ENCODE data around the gene APEX1. TPM values are rescaled to one million over a fixed set of nuclear protein-coding genes. Genes with fewer than 3 reads are reported as not detected.

The APEX1 gene
- total RNA-seq, 3 donors from 2014 or later = 83.9 to 115 (median 93.8) TPM

DNA sequence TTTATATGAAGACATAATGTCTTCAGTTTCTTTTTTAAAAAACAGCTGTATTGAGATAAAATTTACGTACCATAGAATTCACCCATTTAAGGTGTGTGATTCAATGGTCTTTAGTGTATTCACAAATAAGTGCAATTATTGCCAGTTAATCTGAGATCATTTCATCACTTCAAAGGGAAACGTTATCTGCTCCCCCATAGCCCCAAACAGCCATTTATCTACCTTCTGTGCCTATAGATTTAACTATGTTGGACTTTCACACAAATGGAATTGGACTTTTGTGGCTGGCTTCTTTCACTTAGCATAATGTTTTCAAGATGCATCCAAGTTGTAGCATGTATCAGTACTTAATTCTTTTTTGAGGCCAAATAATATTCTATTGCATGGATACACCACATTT, 23.9 kb downstream of the APEX1 start:
- Histone ChIP-seq H3K4me1 (ENCODE audit: low read depth) (peaks cover 5% of the 10 kb centered on the region), H3K4me3 (no peak overlapping the region), H3K36me3 (ENCODE audit: low read depth) (peaks cover 5% of the 10 kb centered on the region), H3K9me3 (no peaks in the 10 kb centered on the region)
- DNase-seq (no peak), ATAC-seq (no peak)
- TF ChIP-seq, protein P1, sequence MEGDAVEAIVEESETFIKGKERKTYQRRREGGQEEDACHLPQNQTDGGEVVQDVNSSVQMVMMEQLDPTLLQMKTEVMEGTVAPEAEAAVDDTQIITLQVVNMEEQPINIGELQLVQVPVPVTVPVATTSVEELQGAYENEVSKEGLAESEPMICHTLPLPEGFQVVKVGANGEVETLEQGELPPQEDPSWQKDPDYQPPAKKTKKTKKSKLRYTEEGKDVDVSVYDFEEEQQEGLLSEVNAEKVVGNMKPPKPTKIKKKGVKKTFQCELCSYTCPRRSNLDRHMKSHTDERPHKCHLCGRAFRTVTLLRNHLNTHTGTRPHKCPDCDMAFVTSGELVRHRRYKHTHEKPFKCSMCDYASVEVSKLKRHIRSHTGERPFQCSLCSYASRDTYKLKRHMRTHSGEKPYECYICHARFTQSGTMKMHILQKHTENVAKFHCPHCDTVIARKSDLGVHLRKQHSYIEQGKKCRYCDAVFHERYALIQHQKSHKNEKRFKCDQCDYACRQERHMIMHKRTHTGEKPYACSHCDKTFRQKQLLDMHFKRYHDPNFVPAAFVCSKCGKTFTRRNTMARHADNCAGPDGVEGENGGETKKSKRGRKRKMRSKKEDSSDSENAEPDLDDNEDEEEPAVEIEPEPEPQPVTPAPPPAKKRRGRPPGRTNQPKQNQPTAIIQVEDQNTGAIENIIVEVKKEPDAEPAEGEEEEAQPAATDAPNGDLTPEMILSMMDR (IDR thresholded peaks at IDR 0.05) = no peak
- intact Hi-C loops (cut with DNase I, micrococcal nuclease) = no loop called here

DNA sequence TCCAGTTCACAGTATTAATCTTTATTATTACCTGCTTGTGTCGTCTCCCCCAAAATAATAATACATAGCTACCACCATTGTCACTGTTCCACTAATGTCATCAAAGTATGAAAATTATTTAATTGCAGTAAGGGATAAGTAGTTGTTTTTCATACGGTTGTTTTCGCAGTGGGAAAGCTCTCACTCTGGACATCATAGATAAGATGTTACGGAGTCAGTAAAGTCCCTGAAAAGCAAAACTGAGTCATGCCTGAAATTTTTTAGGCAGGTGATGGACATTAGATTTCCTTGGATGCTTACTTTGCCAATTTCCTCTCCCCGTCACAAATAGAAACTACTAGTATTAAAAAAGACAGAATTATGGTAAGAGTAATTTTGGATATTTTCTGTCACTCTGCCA, 27.4 kb downstream of the APEX1 start:
- intact Hi-C loops (cut with DNase I, micrococcal nuclease) = no loop called here
- H3K4me1 ChIP-seq (ENCODE audit: low read depth) = no peaks in the 10 kb centered on the region
- ATAC-seq (no peak), DNase-seq (no peak)
- TF ChIP-seq, protein P1 (IDR thresholded peaks at IDR 0.05) = no peak
- H3K4me3 ChIP-seq = no peak overlapping the region
- H3K36me3 ChIP-seq (ENCODE audit: low read depth) = no peaks in the 10 kb centered on the region
- no peaks in the 10 kb centered on the region for H3K9me3 ChIP-seq

DNA sequence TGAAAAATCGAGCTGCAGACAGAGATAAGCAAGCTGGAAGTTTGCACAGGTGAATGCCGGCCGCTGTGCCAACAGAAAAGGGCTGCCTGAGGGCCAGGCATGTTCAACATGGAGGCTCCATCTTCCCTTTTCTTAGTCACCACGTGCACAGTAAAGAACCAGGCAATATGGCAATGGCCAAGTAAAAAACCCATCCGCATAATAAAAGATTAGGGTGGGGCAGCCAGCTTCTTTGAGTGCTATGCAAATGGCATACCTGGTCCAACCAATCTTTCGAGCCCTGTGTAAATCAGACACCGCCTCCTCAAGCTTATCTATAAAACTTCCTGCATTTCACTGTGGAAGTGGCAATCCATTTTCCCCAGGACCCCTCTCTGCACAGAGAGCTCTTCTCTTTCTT, 30.9 kb downstream of the APEX1 start:
- intact Hi-C loops (cut with DNase I, micrococcal nuclease) = no loop called here
- no peaks in the 10 kb centered on the region for H3K36me3 ChIP-seq (ENCODE audit: low read depth)
- peak; percentile 34 for ATAC-seq
- TF ChIP-seq, protein P1 (IDR thresholded peaks at IDR 0.05) = no peak
- H3K9me3 ChIP-seq = no peaks in the 10 kb centered on the region
- no peak for DNase-seq
- H3K4me1 ChIP-seq (ENCODE audit: low read depth) = no peaks in the 10 kb centered on the region
- H3K4me3 ChIP-seq = no peak overlapping the region

DNA sequence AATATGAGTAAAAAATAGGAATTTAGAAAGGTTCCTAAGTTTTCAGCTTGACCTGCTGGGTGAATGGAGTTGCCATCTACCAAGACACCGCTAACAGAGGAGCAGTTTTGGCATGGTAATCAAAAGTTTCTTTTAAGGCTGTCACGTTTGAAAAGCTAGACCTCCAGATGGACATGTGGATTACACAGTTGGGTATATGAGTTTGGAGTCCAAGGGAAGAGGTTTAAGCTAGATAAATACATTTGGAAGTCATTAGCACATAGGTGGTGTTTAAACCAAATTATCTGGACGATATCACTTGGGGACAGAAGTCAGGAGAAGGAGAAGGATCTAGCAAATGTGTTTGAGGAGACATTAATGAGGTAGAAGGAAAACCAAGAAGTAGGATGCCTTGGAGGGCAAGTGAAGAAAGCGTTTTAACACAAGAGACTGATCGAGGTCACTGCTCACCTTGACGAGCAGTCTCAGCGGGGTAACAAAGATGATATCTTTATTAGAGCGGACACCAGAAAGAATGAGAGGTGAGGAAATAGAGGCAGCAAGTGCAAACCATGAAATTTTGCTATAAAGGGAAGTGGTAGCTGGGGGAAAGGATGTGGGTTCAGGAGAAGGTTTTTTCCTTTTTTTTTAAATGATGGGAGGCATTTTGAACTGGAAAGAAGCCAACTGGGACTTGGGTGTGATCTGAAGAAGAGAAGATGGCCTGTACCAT, 31.8 kb downstream of the APEX1 start:
- intact Hi-C loops (cut with DNase I, micrococcal nuclease) = no loop called here
- Histone ChIP-seq H3K4me3 (no peak overlapping the region), H3K9me3 (no peaks in the 10 kb centered on the region), H3K36me3 (ENCODE audit: low read depth) (no peaks in the 10 kb centered on the region), H3K4me1 (ENCODE audit: low read depth) (no peaks in the 10 kb centered on the region)
- DNase-seq (no peak), ATAC-seq (no peak)
- TF ChIP-seq, protein P1 (IDR thresholded peaks at IDR 0.05) = no peak

DNA sequence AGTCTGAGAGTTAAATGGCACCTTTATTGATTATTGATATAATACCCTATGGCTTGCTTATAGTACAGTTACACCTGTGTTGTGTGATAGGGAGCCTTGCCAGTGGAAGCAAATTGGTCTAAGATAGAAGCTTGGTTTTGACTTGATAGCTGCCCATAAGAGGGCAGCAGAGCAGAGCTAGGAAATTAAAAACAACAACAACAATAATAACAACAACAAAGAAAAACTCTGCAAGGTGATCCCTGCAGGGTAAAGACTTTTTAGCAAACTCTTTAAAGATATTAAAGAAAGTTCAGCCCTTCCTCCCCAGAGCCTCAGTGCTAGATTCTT, 32.3 kb downstream of the APEX1 start:
- H3K9me3 ChIP-seq = no peaks in the 10 kb centered on the region
- intact Hi-C loops (cut with DNase I, micrococcal nuclease) = no loop called here
- no peak overlapping the region for H3K4me3 ChIP-seq
- no peaks in the 10 kb centered on the region for H3K4me1 ChIP-seq (ENCODE audit: low read depth)
- no peaks in the 10 kb centered on the region for H3K36me3 ChIP-seq (ENCODE audit: low read depth)
- TF ChIP-seq, protein P1 (IDR thresholded peaks at IDR 0.05) = no peak
- ATAC-seq = no peak
- DNase-seq = no peak
